ENCODE data around the gene RAPGEF3.

GRCh38 chr12:47772094-47772660 lies 13.5 kb upstream of the RAPGEF3 start:
- TF ChIP-seq CTCF (conservative IDR thresholded peaks at IDR 0.05 in 1 of 2, IDR thresholded peaks at IDR 0.05 in 1 of 2; ENCODE audit: extremely low read depth in 1 of 2, insufficient read depth in 1 of 2, low read depth in 1 of 2, low read length in 2 of 2) (no peak), EZH2 (IDR thresholded peaks at IDR 0.05; ENCODE audit: borderline replicate concordance, low read length) (no peak)
